Erythroblast (primary cell): Measurements from ENCODE around the gene ATP13A5.
A peak's percentile ranks its signal among the peaks of the same experiment; 100 is the strongest.

ENCODE experiments used
- DNase-seq, 2 experiments: peaks; one replicate each; lab custom pipeline; 2025; lab: John Stamatoyannopoulos, UW
- GATA1 ChIP-seq: IDR thresholded peaks from 2 replicates; pipeline ENCODE4 v1.6.1; 2011; ENCODE audit warnings: low read depth, mild to moderate bottlenecking, control low read depth, low read length, moderate library complexity
- POLR2A ChIP-seq: IDR thresholded peaks from 2 replicates; pipeline ENCODE4 v1.6.1; 2011; ENCODE audit warnings: mild to moderate bottlenecking, low read length

ATP13A5 gene

DNA sequence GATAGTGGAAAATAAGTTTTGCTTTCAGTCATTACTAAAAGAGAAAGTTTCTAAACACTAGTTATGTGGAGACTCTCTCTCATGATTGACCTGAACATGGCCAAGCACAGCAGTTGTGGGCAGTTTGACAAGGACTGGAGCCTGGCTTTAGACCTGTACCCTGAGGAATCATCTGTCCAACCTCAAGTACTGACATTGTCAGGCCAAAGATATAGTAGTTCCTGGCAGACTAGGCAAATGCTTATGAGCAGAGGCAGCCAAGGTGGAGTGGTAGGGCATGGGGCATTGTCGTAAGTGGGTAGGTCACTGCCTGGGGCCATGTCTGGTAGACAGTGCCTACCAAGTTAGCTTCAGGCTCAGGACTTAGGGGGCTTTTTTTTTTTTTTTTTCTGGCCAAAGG lies 116.6 kb downstream of the ATP13A5 start:
- no peak for DNase-seq

DNA sequence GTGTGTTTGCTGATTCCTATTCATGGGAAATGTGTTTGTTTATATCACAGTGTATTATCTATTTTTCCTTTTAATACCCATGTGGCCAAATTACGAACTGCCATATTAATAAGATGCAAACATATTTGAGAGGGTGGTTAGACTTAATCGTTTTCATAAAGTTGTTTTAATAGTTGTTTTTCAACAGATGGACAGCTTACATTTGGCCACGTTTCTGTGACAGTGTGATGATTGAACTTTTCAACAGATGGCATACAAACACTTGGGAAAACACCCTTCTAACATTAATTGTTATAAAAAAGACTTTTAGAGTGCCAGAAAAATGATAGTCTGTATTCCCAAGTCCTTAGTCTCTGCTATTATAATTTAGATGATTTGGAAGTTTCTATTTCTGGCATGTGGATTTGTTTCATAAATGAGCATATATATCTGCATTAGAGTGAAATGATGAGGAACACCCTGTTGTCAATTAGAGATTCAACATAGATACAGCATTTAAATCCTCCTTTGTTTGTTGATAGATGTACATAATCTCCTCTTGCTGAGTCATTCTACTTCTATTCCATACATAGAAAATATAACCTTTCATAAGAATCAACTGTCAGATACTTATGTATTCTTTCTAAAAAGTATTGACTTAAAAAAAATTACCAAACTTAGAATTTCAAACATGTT lies 124.4 kb downstream of the ATP13A5 start:
- DNase-seq = no peak
- TF ChIP-seq POLR2A (no peak), GATA1 (no peak)

More for the DNA sequence above, 116.6 kb downstream of the ATP13A5 start:
- no peak for TF ChIP-seq GATA1
- no peak for TF ChIP-seq POLR2A

DNA sequence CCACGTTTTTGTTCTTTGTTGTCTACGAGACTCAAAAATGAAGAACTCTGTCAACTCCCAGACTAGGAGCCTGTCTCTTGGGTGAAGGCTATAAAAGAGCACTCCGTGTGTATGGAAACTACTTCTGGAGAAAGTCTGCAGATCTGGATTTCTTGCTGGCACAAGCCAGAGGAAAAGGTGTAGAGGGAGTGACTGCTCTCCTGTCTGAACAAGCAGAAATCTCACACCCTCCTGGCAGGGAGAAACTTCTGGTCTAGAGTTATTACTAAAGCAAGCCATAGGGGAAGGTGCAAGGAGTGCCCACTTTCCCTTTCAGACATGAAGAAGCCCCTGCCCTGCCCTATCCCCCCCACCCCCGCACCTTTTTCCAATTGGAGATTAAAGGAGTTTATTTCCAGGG lies 128.1 kb downstream of the ATP13A5 start:
- no peak for DNase-seq
- TF ChIP-seq POLR2A (no peak), GATA1 (no peak)

DNA sequence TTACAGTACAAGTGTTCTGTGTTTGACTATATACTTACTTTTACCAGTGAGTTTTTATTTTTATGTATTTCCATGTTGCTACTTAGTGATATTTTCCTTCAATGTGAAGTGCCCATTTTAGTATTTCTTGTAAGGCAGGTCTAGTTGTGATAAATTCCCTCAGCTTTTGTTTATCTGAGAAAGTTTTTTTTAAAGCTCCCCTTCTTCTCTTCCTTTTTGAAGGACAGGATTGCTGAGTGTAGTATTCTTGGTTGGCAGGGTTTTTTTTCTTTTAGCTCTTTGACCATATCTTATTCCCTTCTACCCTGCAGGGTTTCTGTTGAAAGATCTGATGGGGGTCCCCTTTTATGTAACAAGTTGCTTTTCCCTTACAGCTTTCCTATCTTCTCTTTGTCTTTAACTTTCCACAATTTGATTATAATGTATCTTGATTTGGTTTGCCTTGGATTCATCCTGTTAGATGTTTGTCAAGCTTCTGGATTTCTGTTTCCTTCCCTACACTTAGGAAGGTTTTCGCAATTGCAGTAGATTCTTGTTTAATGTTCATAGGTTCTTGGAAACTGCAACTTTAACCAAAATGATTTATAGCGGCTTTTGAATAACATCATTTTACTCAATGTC lies 129.6 kb downstream of the ATP13A5 start:
- no peak for DNase-seq
- no peak for TF ChIP-seq GATA1
- no peak for TF ChIP-seq POLR2A

DNA sequence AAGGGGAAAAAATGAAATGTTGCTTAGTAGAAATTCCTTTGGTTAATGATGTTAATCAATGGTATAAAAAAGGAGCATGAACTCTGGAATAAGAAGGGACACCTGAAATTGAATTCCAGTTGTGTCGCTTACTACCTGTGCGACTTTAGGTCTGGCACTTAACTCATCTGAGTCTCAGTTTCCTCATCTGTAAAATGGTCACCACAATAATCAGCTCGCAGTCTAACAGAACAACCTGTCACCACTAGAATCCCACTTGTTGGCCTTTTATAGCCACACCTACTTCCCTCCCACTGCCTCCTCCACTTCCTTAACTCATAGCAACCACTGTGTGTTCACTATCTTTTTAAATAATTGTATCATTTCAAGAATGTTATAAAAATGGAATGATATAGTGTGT lies 135.0 kb downstream of the ATP13A5 start:
- TF ChIP-seq POLR2A (no peak), GATA1 (no peak)

DNA sequence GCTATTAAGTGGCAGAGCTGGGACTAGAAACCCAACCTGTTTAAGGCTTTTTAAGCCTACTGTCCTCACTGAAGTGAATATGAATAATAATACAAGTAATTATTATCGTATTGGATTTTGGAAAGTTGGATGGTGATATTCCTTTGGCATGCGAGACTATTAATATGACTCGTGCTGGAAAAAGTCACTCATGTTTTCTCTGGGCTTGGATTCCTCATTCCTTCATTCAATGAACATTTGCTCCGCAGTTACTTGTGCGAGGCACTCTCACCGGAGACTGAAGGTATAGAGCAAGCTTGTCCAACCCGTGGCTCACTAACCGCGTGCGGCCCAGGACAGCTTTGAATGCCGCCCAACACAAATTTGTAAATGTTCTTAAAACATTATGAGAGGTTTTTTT lies 136.8 kb downstream of the ATP13A5 start:
- TF ChIP-seq GATA1 (no peak), POLR2A (no peak)
- DNase-seq = no peak

More for the DNA sequence above, 135.0 kb downstream of the ATP13A5 start:
- no peak for DNase-seq

DNA sequence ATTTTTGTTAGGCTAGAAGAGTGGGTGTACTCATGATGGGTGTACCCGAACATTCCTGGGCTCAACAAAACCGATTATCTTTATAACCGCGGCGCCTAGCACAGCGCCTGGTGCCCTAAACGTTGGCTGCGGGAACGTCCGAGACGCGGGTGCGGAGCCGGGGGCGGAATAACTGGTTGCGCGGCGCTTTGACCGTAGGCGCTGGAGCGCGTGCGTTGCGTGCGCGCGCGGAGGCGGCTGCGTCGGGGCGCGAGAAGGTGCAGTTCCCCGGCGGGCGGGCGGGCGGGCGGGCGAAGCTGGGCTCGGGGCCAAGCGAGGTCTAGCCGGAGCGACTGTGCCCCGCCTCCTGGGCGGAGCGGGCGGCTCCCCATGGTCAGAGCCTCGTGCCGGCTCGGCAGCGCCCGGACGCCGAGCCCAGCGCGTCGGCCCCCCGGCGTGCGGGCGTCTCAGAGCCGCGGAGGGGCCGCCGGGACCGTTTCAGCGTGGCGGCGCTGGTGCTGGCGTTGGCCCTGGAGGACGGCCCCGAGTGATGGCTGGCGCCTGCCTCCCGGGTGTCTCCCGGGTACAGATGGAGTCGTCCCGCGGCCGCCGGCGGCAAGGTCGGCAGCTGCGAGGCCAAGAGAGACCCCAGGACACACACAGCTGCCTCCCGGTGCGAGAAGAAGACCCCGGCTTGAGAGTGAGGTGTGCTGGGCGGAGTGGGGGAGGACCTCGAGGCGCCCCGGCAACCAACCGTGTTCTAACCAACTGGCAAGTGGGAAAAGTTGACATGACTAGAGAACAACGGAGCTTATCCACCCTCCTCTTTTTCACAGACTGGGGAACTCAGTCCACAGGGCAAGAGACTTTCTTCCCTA lies 137.5 kb downstream of the ATP13A5 start, which contains the start of gene PLAAT1:
TSS of gene PLAAT1 (plus strand) at position 373 of the 857 bp plus-strand sequence. CDS start 14,429 bp downstream, outside the sequence.
- peak; percentile 61 to 70 for DNase-seq
- TF ChIP-seq GATA1 = no peak

DNA sequence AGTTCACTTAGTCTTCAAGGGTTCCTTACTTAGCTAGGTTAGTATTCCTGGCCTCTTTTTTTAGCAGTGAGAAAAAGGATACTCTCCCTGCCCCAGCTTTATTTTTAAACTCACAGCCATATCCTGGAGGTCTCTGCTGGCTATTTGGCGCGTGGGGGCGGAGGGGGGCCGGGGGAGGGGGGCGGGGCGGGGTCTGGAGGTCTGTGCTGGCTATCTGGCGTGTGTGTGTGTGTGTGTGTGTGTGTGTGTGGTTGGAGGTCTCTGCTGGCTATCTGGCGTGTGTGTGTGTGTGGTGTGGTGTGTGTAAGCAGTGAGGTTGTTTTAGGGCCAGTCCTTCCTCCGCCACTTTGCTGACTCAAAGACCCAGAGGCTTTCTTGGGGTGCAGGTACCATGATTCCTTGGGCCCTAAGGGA lies 138.1 kb downstream of the ATP13A5 start:
- DNase-seq = no peak
- TF ChIP-seq GATA1 (no peak), POLR2A (no peak)

DNA sequence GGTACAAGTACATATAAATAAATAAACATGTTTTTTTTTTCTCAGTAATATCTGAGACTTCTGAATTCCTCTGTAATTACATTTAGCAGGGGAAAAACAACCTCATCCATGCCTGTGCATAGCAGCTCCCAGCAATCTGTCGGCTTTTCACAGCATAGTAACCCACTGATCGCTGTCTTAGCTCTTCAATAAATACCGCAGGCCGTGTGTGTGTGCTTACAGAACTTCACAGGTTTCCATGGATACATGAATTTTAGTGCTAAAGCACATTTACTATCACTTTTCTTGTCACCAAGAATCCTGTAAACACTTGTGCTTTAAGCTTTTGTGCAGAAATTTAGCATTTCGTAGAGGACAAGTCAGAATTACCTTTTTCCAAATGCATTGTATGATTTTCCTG lies 141.5 kb downstream of the ATP13A5 start:
- no peak for DNase-seq
- TF ChIP-seq POLR2A = no peak
- TF ChIP-seq GATA1 = no peak

DNA sequence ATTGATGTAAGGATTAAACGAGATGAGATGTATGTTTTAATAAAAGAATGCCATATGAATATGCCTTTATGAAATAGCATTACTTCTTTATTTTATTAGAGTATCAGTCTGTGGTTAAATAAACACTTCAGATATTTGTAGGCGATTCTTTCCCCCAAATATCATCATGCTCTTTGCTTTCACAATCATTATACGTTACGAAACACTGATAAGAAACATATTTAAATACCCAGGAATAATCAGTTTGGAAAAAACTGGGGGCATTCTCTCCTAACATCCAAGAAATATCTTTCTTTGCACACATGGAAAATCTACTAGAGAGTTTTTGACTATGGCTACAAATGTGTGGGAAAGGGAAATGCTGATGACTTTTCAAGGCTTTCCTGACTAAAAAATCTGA lies 142.0 kb downstream of the ATP13A5 start:
- TF ChIP-seq POLR2A (no peak), GATA1 (no peak)
- DNase-seq = no peak

DNA sequence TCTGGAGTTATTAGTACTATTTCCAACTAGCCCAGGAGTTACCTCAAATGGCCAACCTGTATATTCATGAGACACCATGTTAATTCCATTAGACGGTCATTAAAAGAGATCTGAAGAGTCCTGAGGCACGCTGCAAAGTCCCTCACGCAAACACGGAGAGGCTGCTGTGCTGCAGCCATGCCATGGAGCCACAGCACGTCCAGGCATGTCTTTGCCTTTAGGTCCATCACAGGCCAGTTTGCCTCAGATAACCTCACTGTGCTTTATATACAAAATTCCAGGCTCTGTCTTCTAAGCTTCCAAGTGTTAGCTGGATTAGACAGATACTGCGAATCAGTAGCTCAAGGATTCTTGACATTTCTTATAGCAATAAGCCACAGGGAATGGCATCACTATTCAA lies 147.4 kb downstream of the ATP13A5 start:
- TF ChIP-seq GATA1 = no peak
- TF ChIP-seq POLR2A = no peak
- DNase-seq = no peak

DNA sequence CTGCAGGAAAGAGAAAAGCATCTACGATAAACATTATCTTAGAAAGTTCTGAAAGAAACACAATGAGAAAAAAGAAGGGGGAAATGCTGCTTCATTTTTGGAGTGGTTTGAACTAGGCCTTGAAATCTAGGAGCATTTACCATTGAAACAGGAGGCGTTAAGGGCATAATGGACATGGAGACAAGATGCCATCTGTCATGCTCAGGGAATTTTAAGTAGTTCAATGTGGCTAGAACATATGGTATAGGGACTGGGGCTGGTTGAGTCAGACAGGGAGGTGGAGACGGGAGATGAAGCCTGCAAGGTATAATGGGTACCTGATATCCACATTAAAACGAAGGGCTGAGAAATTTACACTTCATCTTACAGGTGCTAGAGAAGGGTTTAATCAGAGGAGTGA lies 147.9 kb downstream of the ATP13A5 start:
- no peak for DNase-seq
- TF ChIP-seq POLR2A (no peak), GATA1 (no peak)

DNA sequence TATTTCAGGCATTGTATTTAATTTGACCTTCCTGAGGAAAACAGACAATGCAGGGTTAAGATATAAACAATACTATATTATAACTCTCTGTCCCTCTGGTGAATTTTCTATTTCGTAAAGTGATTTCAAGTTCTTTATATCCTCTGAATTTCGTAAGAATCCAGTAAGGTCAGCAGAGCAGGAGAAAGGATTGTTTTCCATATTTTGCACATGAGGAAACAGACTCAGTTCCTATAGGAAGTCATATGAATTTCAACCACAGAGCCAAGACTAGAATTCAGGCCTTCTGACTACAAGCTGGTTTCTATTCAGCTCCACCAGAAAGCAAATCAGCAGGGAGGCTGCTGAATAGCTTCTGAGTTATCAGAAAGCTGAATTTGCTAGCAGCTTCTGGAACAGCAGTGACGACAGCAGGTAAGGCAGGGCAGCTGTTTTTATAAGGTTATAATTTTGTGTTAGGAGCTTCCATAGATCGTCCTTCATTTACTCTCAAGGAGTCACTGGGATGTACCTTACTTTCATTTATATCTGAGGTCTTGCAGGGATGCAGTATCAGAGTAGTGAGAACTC lies 148.6 kb downstream of the ATP13A5 start:
- DNase-seq = no peak
- no peak for TF ChIP-seq GATA1
- TF ChIP-seq POLR2A = no peak
